ENCODE results near the gene ZNF23.

The ZNF23 gene

GRCh38 chr16:71476457-71477124 lies 14.5 kb upstream of the ZNF23 start:
- TF ChIP-seq CTCF (IDR thresholded peaks at IDR 0.05; ENCODE audit: low read depth, low read length, missing control alignments): no peak
- Histone ChIP-seq H3K4me3 (ENCODE audit: low read depth, low read length) (no peak overlapping the region), H3K27ac (no peak overlapping the region), H3K27me3 (replicated peaks) (no peaks in the 10 kb centered on the region), H3K36me3 (replicated peaks) (peaks cover 7% of the 10 kb centered on the region)
- in situ Hi-C loops (cut with HindIII; ENCODE audit: low pct_ligation_motif_present, low sequenced_read_pairs): no loop called here
- no peak for DNase-seq

GRCh38 chr16:71474864-71475263 lies 12.8 kb upstream of the ZNF23 start:
- no peaks in the 10 kb centered on the region for H3K27me3 ChIP-seq (replicated peaks)
- peak; percentile 93 for DNase-seq
- in situ Hi-C loops (cut with HindIII; ENCODE audit: low pct_ligation_motif_present, low sequenced_read_pairs): no loop called here
- peaks cover 7% of the 10 kb centered on the region for H3K36me3 ChIP-seq (replicated peaks)
- peak overlapping the region; percentile 56 for H3K27ac ChIP-seq
- TF ChIP-seq CTCF (IDR thresholded peaks at IDR 0.05; ENCODE audit: low read depth, low read length, missing control alignments): no peak
- no peak overlapping the region for H3K4me3 ChIP-seq (ENCODE audit: low read depth, low read length)

- no peak for DNase-seq
- peak overlapping the region; percentile 56 for H3K27ac ChIP-seq
- no peaks in the 10 kb centered on the region for H3K27me3 ChIP-seq (replicated peaks)
- H3K4me3 ChIP-seq (ENCODE audit: low read depth, low read length): no peak overlapping the region
- no peak for TF ChIP-seq CTCF (IDR thresholded peaks at IDR 0.05; ENCODE audit: low read depth, low read length, missing control alignments)
- H3K36me3 ChIP-seq (replicated peaks): peaks cover 7% of the 10 kb centered on the region
- in situ Hi-C loops (cut with HindIII; ENCODE audit: low pct_ligation_motif_present, low sequenced_read_pairs): no loop called here
These were observed 11.8 kb upstream of the ZNF23 start for GRCh38 chr16:71473891-71474290.

- no peak for DNase-seq
- TF ChIP-seq CTCF (IDR thresholded peaks at IDR 0.05; ENCODE audit: low read depth, low read length, missing control alignments): no peak
- Histone ChIP-seq H3K27ac (no peak overlapping the region), H3K27me3 (replicated peaks) (no peaks in the 10 kb centered on the region), H3K36me3 (replicated peaks) (peaks cover 7% of the 10 kb centered on the region), H3K4me3 (ENCODE audit: low read depth, low read length) (no peak overlapping the region)
- in situ Hi-C loops (cut with HindIII; ENCODE audit: low pct_ligation_motif_present, low sequenced_read_pairs): no loop called here
These were observed 10.9 kb upstream of the ZNF23 start for GRCh38 chr16:71472931-71473330.

- Histone ChIP-seq H3K36me3 (replicated peaks) (peaks cover 7% of the 10 kb centered on the region), H3K27ac (no peak overlapping the region), H3K27me3 (replicated peaks) (no peaks in the 10 kb centered on the region), H3K4me3 (ENCODE audit: low read depth, low read length) (no peak overlapping the region)
- DNase-seq: no peak
- TF ChIP-seq CTCF (IDR thresholded peaks at IDR 0.05; ENCODE audit: low read depth, low read length, missing control alignments): no peak
- in situ Hi-C loops (cut with HindIII; ENCODE audit: low pct_ligation_motif_present, low sequenced_read_pairs): no loop called here
These were observed 10.0 kb upstream of the ZNF23 start for GRCh38 chr16:71472051-71472450.

GRCh38 chr16:71467810-71468209 lies 5.8 kb upstream of the ZNF23 start:
- Histone ChIP-seq H3K36me3 (replicated peaks) (no peaks in the 10 kb centered on the region), H3K4me3 (ENCODE audit: low read depth, low read length) (no peak overlapping the region), H3K27me3 (replicated peaks) (no peaks in the 10 kb centered on the region), H3K27ac (no peak overlapping the region)
- no peak for DNase-seq
- in situ Hi-C loops (cut with HindIII; ENCODE audit: low pct_ligation_motif_present, low sequenced_read_pairs): no loop called here
- TF ChIP-seq CTCF (IDR thresholded peaks at IDR 0.05; ENCODE audit: low read depth, low read length, missing control alignments): no peak
